CD4-positive, alpha-beta T cell treated with Interleukin-6 at 100 ng/mL for 8 hours (primary cell): ENCODE data around the gene APC2.
"Not testable (repeated sequence)": the region's sequence is repeated elsewhere in the genome, so short reads cannot be mapped to it uniquely, and the experiment has no call there.

Source experiments
- DNase-seq: peaks from one replicate; pipeline ENCODE4 v3.0.0-alpha.2; 2020; ENCODE audit warnings: mixed read lengths, low spot score

APC2 gene

GRCh38 chr19:1416014-1416841 is 33.7 kb upstream of the APC2 start:
- DNase-seq, result no peak

GRCh38 chr19:1417145-1417544 is 32.8 kb upstream of the APC2 start:
- no peak for DNase-seq

GRCh38 chr19:1417681-1418495 is 32.0 kb upstream of the APC2 start:
- no peak for DNase-seq

GRCh38 chr19:1418496-1418775 is 31.5 kb upstream of the APC2 start:
- DNase-seq, result no peak

GRCh38 chr19:1418951-1419738 is 30.8 kb upstream of the APC2 start:
- no peak for DNase-seq

GRCh38 chr19:1420085-1420484 is 29.8 kb upstream of the APC2 start:
- DNase-seq, result not testable (repeated sequence)

GRCh38 chr19:1420590-1420989 is 29.3 kb upstream of the APC2 start:
- DNase-seq, result no peak

- no peak for DNase-seq
These were observed 28.5 kb upstream of the APC2 start for GRCh38 chr19:1421218-1421957.

- no peak for DNase-seq
These were observed 28.0 kb upstream of the APC2 start for GRCh38 chr19:1421958-1422305.

GRCh38 chr19:1422360-1422759 is 27.6 kb upstream of the APC2 start:
- DNase-seq, result no peak

GRCh38 chr19:1422943-1423342 is 27.0 kb upstream of the APC2 start:
- DNase-seq, result no peak

GRCh38 chr19:1423436-1424191 is 26.3 kb upstream of the APC2 start:
- no peak for DNase-seq

GRCh38 chr19:1424192-1424955 is 25.5 kb upstream of the APC2 start:
- no peak for DNase-seq

GRCh38 chr19:1425102-1425837 is 24.7 kb upstream of the APC2 start:
- no peak for DNase-seq

GRCh38 chr19:1425902-1426301 is 24.0 kb upstream of the APC2 start:
- DNase-seq, result no peak

GRCh38 chr19:1426736-1427135 is 23.2 kb upstream of the APC2 start:
- DNase-seq, result no peak

GRCh38 chr19:1427221-1427920 is 22.6 kb upstream of the APC2 start:
- DNase-seq, result no peak

GRCh38 chr19:1428738-1429391 is 21.1 kb upstream of the APC2 start:
- no peak for DNase-seq

GRCh38 chr19:1429750-1430149 is 20.2 kb upstream of the APC2 start:
- no peak for DNase-seq
